GM03348 (cell line): Measurements from ENCODE around the gene PRKD3.

Experiments
- DNase-seq: peaks from one replicate; pipeline ENCODE4 v3.0.0; 2012; ENCODE audit warnings: low spot score

The PRKD3 gene

DNA sequence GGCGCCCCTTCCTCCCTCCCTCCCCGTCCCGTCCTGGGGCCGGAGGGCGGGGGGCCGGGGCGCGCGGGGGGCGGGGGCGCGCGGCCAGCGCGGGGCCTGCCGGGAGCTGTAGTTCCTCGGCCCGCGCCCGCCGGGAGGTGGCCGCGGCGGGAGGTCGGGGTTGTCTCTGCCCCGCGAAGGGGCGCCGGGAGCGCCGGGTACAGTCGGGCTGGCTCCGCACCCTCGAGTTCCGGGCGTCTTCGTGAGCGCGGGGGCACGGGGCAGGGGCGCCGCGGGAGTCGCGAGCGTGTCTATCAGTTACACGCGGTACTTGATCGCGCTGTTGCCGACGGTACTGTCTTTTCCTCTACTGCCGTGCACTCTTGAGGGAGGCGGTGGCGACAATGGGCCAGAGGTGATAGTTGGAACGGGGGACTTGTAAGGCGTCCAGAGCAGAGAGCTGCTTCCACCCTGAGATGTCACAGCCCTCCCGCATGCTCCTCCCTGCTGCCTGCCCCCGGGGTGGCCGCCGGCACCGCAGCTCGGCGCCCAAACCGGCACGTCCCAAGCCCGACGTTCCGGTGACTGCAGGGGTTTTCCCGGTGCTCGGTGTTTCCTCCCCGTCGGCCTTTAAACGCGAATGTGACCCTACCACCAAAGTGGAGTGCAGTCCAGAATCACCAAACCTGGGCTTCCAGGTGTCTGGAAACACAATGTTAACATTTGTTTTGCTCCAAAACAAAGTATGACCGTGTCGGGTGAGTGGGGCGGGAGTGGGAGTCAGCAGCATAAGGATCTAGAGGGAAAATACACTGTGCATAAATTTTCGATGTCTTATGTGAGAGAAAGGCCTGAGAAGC is at the start of gene PRKD3:
Gene PRKD3, minus strand, starts transcription at position 48 of the 839 bp plus-strand sequence. CDS start 8,309 bp downstream, outside the sequence.
- DNase-seq, result peak; percentile 93

DNA sequence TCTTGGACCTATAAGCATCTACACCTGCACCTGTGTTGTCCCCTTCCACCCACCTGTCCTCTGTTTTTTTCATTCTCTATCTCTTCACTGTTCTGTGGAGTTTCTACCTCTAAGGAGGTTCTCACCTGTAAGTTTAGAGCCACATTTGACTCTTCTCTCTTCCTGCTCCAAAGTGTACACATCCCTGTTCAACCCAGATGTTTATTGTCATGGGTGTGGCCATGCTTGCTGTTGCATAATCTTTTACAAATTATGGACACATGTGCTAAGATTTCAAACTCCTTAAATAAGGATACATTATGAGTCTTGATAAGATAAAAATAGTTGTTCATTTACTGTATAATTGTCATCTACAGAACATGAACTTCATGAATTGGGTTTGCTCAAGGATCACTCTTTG is 47.4 kb upstream of the PRKD3 start:
- DNase-seq, result no peak

DNA sequence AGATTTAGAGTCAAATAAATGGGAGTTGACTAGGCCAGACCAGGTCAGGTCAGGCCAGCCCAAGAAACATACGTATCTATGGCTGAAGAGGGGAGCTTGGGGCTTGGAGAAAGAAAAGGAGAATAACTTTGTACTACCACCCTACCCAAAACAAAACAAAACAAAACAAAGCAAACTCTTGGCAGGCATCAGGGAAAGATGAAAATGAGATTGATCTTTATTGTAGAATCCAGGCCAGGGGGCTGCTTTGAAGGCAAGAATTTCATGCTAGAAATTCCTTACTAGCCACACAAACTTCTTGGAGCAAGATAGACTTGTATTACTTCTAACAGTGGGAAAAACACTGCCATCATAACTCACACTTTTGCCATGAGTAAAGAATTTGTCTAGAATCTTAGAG is 46.0 kb upstream of the PRKD3 start:
- DNase-seq, result no peak

DNA sequence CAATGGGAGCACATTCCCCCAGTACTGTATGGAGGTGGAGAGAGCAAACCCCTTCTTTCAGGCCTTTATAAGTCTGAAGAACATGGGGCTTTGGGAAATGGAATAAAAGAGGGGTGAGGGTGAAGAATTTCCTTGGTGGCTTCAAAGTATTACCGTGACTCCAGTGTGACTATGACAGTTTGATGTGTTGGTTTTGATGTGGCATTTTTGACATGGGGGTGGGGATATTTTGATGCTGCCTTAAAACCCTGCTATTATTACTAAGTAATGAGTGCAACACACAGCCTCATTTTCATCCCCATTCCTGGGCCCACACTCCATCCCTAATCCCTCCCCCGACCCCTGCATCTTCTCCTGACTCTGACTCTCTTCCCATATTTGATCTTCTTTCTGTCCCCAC is 43.4 kb upstream of the PRKD3 start:
- DNase-seq, result no peak

DNA sequence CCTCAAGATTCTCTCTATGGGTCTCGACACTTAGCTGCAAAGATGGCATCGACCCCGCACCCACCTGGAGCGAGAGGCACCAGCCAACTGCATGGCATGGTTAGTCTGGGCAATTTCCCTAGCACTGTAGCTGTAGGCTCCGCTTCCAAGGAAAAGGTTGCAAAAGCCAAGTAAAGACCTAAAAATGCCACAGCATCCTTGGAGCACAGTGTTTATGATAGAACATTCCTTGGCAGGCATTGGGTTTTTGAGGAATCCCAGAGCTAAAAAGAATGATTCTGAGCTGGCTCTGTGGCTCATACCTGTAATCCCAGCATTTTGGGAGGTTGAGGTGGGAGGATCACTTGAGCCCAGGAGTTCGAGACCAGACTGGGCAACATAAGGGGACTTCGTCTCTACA is 42.7 kb upstream of the PRKD3 start:
- DNase-seq, result no peak

DNA sequence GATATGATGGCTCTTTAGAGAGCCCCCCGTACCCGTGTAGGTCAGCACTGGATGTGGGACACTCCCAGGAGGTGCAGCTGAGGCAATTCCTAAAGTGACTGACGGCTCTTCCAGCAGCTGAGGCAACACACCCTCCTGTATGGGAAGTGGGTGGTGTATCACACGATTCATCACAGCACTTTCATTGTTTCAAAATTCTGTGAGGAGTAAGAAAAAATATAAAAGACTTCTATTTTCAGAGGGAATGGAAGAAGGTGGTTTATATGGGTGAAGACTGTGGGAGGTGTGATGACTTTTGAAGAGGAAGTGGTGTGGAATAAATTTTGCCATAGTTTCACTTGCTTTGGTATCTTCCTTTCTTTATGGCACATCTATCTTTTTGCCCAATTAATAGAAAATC is 42.1 kb upstream of the PRKD3 start:
- DNase-seq, result no peak

DNA sequence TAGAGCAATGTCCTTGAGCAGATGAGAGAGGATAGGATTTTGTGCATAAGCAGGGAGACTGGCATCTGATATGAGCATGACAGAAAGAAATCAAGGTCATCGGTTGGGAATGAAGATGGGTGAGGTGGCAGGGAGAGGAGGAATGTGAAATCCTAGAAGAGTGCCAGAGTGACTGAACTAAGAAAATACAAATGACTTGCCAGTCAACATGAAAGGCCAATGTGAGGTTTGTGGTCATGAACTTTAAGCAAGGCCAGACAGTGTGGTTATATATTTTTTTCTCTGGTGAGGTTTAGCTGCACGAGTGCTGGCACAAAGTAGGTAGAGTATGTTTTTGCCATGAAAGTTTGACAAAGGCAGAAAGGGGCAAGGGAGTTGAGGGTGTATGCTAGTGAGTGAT is 41.0 kb upstream of the PRKD3 start:
- peak; percentile 30 for DNase-seq

DNA sequence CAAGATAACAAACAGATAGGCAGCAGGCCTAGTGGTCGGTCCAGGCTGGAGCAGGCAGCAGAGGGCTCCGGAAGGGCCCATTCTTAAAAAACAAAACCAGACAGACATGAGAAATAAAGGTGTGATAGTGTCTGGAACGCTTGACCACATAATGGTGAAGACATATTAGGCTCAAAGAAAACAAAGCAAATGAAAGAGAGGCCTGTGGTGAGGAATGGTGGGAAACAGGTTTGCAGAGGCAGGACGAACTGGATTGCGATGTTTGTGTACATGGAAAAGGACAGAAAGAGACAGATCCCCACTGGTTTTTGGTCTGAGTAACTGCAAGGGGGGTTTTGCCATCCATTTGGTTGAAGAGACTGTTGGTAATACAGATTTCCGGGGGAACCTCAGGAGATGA is 39.7 kb upstream of the PRKD3 start:
- DNase-seq, result no peak

DNA sequence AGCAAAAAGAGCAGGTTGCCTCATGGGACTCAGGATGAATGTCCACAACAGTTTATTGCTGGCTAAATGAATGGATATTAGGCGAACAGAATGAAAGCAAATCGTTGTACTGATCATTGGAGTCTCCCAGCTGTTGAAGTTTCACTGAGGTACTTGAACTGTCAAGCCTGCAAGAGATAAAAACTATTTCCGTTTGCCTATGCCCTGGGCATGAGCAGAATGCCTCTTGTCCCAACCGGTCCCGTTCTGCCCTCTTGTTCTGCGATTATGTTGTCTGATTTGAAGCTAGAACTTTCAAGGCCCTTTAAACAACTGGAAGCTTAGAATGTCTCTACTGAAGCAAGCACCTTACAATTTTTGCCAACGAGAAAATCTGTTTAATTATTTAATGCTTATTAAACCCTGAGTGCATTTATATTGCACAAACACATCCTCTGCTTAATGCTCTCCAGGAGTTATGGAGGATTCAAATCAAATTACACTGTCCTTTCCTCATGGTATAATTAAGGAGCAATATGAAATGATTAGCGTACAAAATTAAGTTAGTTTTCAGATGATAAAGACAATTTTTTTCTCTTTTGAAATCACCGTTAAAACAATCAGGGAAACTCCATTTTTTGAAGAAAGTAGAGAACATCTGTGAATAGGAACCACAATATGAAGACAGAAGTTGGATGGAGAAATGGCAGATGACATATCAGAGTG is 37.5 kb upstream of the PRKD3 start:
- no peak for DNase-seq

DNA sequence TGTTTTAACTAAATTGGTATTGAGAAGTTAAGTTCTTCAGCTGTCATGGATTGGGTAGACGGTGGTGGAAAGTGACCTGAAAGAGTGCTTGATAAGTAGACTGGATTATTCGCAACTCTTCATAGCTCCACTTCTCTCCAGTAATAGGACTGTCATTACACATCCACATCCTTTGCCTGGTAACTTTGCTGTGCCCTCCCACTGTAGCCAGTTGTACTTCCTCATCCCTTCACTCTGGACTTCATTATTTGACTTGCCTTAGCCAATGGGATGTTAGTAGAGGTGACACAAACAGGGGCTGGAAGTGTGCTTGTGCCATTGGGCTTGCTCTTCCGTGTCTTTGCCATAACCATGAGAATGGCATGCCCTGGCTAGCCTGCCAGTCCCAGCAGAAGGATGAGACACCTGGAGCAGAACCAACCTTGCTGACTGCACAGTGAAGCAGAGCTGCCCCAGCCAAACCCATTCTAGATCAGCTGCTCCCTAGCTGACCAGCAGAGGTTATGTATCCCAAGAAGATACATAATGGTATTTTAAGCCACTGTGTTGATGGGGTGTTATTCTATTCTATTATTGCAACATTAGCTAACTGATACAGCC is 36.7 kb upstream of the PRKD3 start:
- no peak for DNase-seq

DNA sequence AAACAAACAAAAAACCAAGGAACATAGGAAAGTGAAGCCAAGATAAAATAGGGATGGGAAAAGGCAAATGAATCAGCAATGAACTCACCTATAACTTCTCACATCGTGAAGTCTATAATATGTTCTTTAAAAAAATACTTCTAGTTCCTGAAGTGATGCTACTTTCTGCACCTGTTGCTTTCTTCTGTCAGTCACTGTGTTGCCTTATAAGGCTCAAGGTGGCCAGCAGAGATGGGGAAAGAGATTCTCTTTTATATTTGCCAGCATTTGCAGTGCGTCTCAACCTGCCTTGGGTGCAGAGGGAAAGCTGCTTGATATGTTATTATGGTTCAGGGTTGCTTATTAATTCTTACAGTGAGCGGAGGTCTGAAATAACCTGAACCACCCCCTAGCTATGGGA is 33.8 kb upstream of the PRKD3 start:
- no peak for DNase-seq

DNA sequence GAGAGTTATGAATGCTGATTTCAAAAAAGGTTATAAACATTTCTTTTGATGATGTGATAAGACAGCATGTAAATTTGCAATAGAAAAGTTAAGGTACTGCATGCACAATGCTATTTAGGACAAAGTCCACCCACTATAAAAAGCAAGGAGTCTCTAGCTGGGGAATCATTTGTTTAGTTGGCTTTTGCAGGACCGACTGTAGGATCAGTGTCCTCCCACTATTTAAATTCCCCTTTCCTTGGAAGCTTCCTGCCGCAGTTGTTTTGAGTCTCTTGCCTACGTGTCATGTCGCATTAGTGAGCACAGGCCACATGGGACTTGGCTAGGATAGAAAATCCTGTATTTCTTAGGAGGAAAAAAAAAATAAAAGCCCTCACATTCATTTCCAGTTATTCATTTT is 32.9 kb upstream of the PRKD3 start:
- no peak for DNase-seq

DNA sequence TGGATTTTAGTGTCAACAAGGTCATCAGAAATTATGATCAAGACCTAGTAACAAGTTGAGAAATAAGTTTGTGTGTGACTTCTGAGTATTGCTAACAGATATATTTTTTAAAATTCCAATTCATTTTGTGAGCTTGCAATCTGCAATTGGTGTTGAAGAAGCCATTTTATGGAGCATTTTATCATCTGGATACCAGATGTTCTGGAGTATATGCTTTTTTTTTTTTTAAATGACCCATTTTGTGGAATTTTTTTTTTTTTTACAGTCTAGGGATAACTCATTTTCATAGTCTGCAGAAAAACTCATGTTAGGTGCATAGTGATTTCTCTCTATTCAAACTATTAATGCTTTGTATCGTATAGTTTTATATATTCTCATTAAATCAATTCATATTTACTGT is 32.4 kb upstream of the PRKD3 start:
- DNase-seq, result peak; percentile 56

DNA sequence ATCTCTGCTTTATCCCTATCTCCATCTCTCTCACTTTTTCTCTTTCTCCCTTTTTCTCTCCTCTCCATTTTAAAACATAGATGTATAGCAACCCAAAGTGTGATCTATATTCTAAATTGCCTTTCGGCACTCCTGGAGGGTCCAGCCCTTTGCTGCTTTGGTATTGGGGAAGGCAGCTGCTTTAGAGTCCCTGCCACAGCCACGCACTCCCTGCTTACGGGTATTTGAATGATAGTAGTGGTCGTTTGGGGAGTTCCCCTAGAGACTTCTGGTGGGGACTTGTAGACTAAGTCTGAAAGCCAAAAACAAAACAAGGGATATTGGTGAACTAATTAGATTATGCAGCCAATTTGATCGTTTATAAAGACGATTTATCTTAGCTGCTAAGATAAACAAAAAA is 31.7 kb upstream of the PRKD3 start:
- no peak for DNase-seq

DNA sequence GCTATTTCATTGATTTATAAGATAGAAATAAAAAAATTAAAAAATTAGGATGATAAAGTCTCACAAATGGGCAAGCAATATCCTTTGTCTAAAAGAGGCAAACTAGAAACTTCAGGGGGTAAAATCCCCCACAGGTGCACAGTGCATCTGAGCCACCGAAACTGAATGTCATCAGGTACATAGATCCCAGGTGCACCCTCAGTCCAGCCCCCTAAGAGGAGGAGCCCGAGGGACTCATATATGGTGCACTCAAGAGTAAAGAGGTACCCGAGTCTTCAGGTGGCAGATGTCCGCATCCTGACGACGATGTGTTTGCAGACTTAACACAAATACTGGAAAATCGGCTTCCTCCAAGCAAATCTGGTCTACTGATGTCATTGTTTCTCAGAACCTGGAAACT is 31.1 kb upstream of the PRKD3 start:
- no peak for DNase-seq

DNA sequence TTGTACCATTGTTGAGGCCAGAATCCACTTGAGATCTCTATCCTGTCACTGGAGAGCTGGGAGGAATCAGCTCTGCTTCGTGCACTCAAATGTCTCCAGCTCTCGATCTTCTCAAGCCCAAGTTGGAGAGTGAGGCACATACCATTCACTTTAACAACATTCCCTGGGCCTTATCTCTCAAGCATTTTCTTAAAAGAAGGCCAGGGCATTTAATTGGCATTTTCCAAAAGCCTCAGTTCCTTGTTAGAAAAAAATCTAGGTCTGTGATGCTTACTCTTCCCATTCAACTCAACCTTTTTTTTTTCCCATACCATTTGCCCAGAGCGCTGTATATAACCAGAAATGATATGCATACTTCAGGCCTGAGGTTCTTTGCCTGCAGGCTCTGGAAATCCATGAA is 29.9 kb upstream of the PRKD3 start:
- no peak for DNase-seq

DNA sequence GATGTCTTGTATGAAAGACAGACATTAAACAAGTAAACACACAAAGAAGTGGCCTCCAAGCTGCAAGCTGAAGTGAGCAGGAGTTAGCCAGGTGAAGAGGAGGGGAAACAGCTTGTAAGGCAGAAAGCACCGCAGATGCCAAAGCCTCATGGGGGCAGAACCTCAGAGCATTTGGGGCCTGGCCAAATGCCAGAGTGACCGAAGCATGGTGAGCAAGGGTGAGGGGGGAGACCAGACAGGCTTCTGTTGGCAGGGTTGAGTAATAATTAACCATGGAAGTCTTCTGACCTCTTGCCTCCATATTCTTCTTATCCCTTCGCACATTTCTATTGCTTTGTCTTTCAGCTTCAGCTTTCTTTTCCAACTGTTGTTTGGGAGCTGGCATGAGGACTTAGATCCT is 25.4 kb upstream of the PRKD3 start:
- no peak for DNase-seq

DNA sequence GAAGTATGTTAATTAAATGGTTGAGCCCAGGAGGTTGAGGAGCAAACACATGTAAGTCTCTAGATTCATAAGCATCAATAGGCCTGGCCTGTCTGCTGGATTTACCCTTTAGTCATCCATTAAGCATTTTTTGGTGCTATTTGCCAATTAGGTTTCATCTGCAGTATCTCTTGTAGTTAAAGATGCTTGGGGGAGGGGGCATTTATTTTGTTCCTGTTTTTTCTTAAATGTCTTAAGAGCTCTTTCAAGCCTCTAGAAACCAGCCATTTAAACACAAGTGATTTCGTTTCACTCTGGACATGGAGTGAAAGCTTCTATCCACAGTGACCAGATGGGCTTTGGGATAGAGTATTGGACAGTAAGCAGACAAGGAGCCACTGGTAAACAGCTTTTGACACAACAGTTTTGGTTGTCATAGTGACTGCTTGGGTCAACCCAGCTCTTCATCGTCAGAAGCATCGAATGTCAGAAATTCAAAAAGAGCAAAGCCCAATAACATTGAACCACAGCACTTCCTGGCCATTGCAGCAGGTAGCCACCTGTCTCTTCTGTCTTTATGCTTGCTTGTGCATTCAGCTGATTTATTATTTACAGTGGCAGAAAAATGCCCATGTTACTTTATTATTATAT is 24.7 kb upstream of the PRKD3 start:
- no peak for DNase-seq

DNA sequence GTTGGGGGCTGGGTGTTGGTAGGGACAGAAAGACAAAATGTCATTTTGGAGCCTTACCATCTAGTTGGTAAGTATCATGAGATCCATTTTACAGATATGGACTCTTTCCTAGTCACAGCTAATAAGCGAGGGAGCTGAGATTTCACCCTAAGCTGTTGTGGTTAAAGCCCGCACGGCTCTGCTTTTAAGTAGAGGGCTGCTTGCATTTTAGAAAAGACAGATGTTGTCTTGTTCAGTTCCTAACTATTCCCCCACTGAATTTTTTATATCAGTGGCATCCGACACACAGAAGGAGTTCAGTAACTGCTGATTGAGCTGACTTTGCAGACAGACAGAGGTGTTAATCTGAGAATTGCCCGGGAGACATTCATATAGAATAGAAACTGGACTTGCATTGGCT is 23.5 kb upstream of the PRKD3 start:
- no peak for DNase-seq

DNA sequence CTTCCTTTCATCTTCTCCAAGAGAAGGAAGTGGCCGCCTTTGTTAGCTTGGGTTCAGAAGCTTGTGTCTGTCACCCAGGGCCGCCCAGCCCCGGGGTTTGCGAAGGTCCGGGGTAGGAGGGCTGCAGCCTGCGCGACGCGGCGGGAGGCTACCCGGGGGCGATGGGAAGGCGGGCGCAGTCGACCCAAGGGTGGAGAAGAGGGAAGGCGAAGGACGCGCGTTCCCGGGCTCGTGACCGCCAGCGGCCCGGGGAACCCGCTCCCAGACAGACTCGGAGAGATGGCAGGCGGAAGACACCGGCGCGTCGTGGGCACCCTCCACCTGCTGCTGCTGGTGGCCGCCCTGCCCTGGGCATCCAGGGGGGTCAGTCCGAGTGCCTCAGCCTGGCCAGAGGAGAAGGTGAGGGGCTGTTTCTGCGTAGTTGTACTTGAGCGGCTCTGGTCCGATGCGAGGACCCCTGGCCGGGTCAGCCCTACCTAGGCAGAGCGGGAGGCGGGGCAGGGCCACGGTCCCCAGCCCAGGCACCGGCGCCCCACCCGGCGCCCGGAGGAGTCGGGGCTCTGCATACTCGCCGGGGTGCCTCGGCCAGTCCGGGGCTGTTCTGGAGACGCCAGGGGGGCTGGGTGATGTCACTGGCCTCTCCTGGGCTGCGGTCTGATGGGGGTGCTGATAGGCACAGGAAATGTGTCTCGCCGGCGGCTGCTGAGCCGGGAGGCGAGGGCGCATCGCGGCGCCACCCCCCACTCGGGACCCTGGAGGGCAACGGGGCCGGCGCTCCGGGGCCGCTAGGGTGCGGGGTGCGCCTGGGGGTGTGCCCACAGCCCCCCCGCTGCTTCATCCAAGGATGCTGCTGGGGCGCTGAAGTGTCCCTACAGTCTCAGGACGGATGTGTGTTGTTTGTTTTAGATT is 20.1 kb upstream of the PRKD3 start, which contains the start of gene QPCT:
Gene QPCT, plus strand, starts transcription at position 178 of the 909 bp plus-strand sequence. Its CDS starts 102 bp downstream, at position 280.
- DNase-seq, result peak; percentile 72
